PC-9 (cell line): ENCODE data around the gene SLC39A10. TPM values are rescaled to one million over a fixed set of nuclear protein-coding genes. Genes with fewer than 3 reads are reported as not detected.

Source experiments
- BruUV-seq: library from RNA; stranded (reverse); fragments of 400-500 nt; replicated peaks from 2 replicates; lab custom pipeline; 2021; lab: Mats Ljungman, UMichigan
- CTCF ChIA-PET: fragments of 300-600 bp; sonication (Branson Sonifier 250); formaldehyde crosslinking; loops from one replicate; lab custom pipeline; 2022; ENCODE audit warnings: antibody characterized with exemption; lab: Charles Lee
- POLR2A ChIA-PET: fragments of 300-600 bp; sonication (Branson Sonifier 250); formaldehyde crosslinking; loops from one replicate; lab custom pipeline; 2022; ENCODE audit warnings: antibody characterized with exemption; ENCODE audit not compliant: unreplicated experiment; lab: Charles Lee
- DNase-seq, 2 experiments: peaks; one replicate each; pipeline versions ENCODE4 v3.0.0 to v3.0.0-alpha.2; 2015 to 2022; ENCODE audit warnings: mixed read lengths in 1 of 2
- H2AFZ ChIP-seq: fragments of 200-600 bp; sonication (generic); 2 replicates; pipeline ENCODE4 v1.8.1; 2017; ENCODE audit warnings: antibody characterized with exemption
- H3F3A ChIP-seq: fragments of 200-600 bp; sonication (generic); 2 replicates; pipeline ENCODE4 v1.8.1; 2017; ENCODE audit warnings: antibody characterized with exemption, mild to moderate bottlenecking, low read depth; ENCODE audit not compliant: insufficient read depth
- H3K27ac ChIP-seq: fragments of 200-600 bp; sonication (generic); 2 replicates; pipeline ENCODE4 v1.6.1; 2016; ENCODE audit warnings: mixed run types
- H3K27me3 ChIP-seq: fragments of 200-600 bp; sonication (generic); 2 replicates; pipeline ENCODE4 v1.6.1; 2016; ENCODE audit warnings: low read depth, mixed run types; ENCODE audit not compliant: insufficient read depth
- H3K36me3 ChIP-seq: fragments of 200-600 bp; sonication (generic); 2 replicates; pipeline ENCODE4 v1.6.1; 2016; ENCODE audit warnings: low read depth, mixed run types
- H3K4me1 ChIP-seq: fragments of 200-600 bp; sonication (generic); replicated peaks from 2 replicates; pipeline ENCODE4 v1.6.1; 2016; ENCODE audit warnings: mixed run types; ENCODE audit not compliant: insufficient read depth
- H3K4me2 ChIP-seq: fragments of 200-600 bp; sonication (generic); 2 replicates; pipeline ENCODE4 v1.6.1; 2017; ENCODE audit warnings: mixed run types
- H3K4me3 ChIP-seq: fragments of 200-600 bp; sonication (generic); 2 replicates; pipeline ENCODE4 v1.6.1; 2016; ENCODE audit warnings: mixed run types
- H3K79me2 ChIP-seq: fragments of 200-600 bp; sonication (generic); 2 replicates; pipeline ENCODE4 v1.6.1; 2017; ENCODE audit warnings: low read depth, mixed run types
- H3K9me2 ChIP-seq: fragments of 200-600 bp; sonication (generic); 2 replicates; pipeline ENCODE4 v1.8.1; 2017; ENCODE audit warnings: mild to moderate bottlenecking; ENCODE audit not compliant: insufficient read depth
- H3K9me3 ChIP-seq: fragments of 200-600 bp; sonication (generic); 2 replicates; pipeline ENCODE4 v1.8.1; 2016; ENCODE audit warnings: low read depth; ENCODE audit not compliant: insufficient read depth
- H4K20me1 ChIP-seq: fragments of 200-600 bp; sonication (generic); 2 replicates; pipeline ENCODE4 v1.8.1; 2017; ENCODE audit not compliant: insufficient read depth
- EZH2 ChIP-seq: fragments of 200-600 bp; sonication (generic); IDR thresholded peaks from 2 replicates; pipeline ENCODE4 v1.8.0; 2017; ENCODE audit warnings: antibody characterized with exemption, low read depth
- intact Hi-C: fragments of 100-400 bp; cut with micrococcal nuclease; formaldehyde crosslinking; loops from one replicate; pipeline ENCODE4 v1.10.0; 2022; ENCODE audit not compliant: unreplicated experiment
- total RNA-seq: library from RNA; stranded (reverse); gene quantifications from 2 replicates; pipeline ENCODE4 v1.2.3, GENCODE V29; 2021
- TF ChIP-seq, protein P1 (sequence below): fragments of 200-600 bp; sonication (generic); conservative IDR thresholded peaks from 2 replicates; pipeline ENCODE4 v1.6.1; 2017; ENCODE audit warnings: mixed run types, antibody characterized with exemption, mild to moderate bottlenecking, moderate library complexity

SLC39A10 gene
- total RNA-seq, 1 experiment from 2014 or later = 43.7 TPM

DNA sequence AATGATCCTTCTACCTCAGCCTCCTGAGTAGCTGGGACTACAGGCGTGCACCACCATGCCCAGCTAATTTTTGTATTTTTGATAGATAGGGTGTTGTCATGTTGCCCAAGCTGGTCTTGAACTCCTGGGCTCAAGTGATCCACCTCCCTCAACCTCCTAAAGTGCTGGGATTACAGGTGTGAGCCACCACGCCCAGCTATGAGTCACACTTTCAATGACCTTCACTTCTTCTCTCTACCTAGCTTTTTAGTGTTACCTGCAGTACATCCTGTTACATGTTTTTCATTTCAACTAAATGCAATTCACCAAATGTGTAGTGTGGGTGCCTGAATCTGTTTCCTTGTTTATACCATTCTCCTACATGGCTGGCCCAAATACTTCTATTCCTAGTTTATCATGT lies 64.0 kb downstream of the SLC39A10 start:
- H3K27me3 ChIP-seq = no peaks in the 10 kb centered on the region
- BruUV-seq = no TSS peak
- H3K9me3 ChIP-seq = no peaks in the 10 kb centered on the region
- H3F3A ChIP-seq = no peaks in the 10 kb centered on the region
- H2AFZ ChIP-seq = no peak overlapping the region
- no peak overlapping the region for H3K4me2 ChIP-seq
- H3K4me1 ChIP-seq = no peaks in the 10 kb centered on the region
- H3K9me2 ChIP-seq = no peaks in the 10 kb centered on the region
- no peaks in the 10 kb centered on the region for H4K20me1 ChIP-seq
- no peak overlapping the region for H3K27ac ChIP-seq
- H3K36me3 ChIP-seq = no peaks in the 10 kb centered on the region
- H3K4me3 ChIP-seq = no peak overlapping the region
- TF ChIP-seq EZH2 = no peak
- TF ChIP-seq, protein P1, sequence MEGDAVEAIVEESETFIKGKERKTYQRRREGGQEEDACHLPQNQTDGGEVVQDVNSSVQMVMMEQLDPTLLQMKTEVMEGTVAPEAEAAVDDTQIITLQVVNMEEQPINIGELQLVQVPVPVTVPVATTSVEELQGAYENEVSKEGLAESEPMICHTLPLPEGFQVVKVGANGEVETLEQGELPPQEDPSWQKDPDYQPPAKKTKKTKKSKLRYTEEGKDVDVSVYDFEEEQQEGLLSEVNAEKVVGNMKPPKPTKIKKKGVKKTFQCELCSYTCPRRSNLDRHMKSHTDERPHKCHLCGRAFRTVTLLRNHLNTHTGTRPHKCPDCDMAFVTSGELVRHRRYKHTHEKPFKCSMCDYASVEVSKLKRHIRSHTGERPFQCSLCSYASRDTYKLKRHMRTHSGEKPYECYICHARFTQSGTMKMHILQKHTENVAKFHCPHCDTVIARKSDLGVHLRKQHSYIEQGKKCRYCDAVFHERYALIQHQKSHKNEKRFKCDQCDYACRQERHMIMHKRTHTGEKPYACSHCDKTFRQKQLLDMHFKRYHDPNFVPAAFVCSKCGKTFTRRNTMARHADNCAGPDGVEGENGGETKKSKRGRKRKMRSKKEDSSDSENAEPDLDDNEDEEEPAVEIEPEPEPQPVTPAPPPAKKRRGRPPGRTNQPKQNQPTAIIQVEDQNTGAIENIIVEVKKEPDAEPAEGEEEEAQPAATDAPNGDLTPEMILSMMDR = no peak
- no peaks in the 10 kb centered on the region for H3K79me2 ChIP-seq
- ChIA-PET POLR2A (no interaction called here), CTCF (no interaction called here)
- intact Hi-C loops = no loop called here
- no peak for DNase-seq

DNA sequence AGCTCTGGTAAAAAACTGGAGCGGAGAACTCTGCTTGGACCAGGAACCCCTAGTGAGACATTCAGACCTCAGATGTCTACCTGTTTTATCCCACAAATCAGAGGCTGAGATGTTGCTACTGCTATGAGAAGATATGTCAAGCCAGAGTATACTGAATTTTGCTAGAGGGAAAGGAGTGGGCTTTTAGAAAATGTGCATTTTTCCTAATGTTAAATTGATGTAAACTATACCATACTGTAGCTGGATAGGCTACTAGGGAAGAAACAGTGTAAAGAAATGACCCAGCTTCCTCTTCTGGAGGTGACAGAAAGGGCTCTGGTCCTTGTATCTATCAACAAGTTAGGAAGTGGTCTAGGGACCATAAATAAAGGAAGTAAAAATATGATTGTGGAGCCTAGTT lies 65.0 kb downstream of the SLC39A10 start:
- intact Hi-C loops = no loop called here
- Histone ChIP-seq H3K79me2 (no peaks in the 10 kb centered on the region), H3K27ac (no peak overlapping the region), H2AFZ (no peak overlapping the region), H4K20me1 (no peaks in the 10 kb centered on the region), H3K4me2 (no peak overlapping the region), H3K27me3 (no peaks in the 10 kb centered on the region), H3K36me3 (no peaks in the 10 kb centered on the region), H3K9me2 (no peaks in the 10 kb centered on the region), H3K4me3 (no peak overlapping the region), H3K4me1 (no peaks in the 10 kb centered on the region), H3K9me3 (no peaks in the 10 kb centered on the region), H3F3A (no peaks in the 10 kb centered on the region)
- DNase-seq = no peak
- ChIA-PET POLR2A (no interaction called here), CTCF (no interaction called here)
- TF ChIP-seq EZH2 = no peak
- TF ChIP-seq, protein P1 = no peak
- BruUV-seq = no TSS peak

DNA sequence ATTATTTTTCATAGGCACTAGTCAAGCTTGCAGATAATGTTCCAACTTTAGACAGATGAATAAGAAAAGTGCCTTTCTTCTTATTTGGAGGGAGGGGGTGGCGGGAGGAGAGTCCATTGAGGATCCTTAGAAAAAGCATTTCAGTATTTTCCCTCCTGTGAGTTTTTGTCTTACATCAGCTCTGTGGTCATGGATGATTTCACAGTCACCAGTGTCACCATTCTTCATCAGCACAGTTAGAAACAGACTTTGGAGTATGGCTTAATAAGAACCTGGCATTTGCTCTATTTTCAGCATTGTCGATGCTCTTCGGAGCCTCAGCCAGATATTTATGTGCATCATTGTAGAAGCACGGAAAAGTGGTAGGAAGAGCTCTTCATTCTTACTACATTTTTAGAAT lies 70.1 kb downstream of the SLC39A10 start:
- TF ChIP-seq, protein P1 = no peak
- no peak for TF ChIP-seq EZH2
- H4K20me1 ChIP-seq = no peaks in the 10 kb centered on the region
- no peak overlapping the region for H3K4me2 ChIP-seq
- H3K4me3 ChIP-seq = no peak overlapping the region
- H3K79me2 ChIP-seq = no peaks in the 10 kb centered on the region
- DNase-seq = no peak
- no peak overlapping the region for H3K27ac ChIP-seq
- no peaks in the 10 kb centered on the region for H3K4me1 ChIP-seq
- intact Hi-C loops = no loop called here
- no peaks in the 10 kb centered on the region for H3K9me3 ChIP-seq
- BruUV-seq = no TSS peak
- H3K9me2 ChIP-seq = no peaks in the 10 kb centered on the region
- POLR2A ChIA-PET = no interaction called here
- no peaks in the 10 kb centered on the region for H3F3A ChIP-seq
- CTCF ChIA-PET = no interaction called here
- H3K27me3 ChIP-seq = no peaks in the 10 kb centered on the region
- no peak overlapping the region for H2AFZ ChIP-seq
- H3K36me3 ChIP-seq = no peaks in the 10 kb centered on the region
